ENCODE measurements around the gene PTCH1. TPM values are rescaled to one million over a fixed set of nuclear protein-coding genes. Genes with fewer than 3 reads are reported as not detected.

The PTCH1 gene
- total and polyA plus RNA-seq, 2 experiments from 2014 or later, result 36.8 to 44.1 TPM

DNA sequence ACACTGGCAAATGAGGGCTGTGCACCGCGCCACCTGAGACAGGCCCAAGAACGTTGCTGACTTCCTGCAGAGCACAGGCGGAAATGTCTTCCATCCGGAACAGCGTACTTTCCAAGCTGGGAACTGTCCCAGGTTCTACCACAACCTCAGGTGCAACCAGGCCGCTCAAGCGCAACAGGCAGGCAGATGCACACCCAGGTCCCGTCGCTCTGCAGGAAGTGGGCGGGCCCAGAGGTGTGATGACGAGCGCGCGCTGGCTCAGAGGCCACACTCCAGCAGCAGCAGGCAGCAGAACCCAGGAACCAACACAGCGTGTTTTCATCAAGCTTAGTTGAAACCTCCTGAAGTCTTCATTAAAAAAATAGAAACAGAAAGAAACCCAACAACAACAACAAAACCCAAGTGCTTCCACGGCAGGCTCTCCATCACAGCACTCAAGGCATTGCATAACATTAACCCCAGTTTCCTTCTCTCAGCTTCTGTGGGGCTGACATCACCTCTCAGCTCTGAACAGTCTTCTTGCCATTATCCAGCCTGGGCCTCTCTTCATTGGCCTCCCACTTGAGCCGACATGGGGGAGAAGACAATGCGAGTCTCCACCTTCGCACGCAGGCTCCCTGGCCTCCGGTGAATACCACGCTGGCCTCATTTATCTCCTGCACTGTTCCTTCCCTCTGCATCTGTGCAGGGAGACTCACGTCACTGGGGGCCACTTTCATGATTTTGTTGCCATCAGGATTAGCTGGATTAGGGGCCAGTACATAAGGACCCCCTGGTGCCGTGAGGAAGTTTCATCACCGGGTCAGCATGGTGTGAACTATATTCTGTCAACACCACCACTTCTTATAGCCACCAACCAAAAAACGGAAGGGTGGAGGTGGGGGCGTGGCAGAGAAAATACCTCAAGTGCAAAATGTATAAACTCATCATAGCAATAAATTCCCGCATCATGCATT, 22.1 kb downstream of the PTCH1 start:
- no peak overlapping the region for H2AFZ ChIP-seq
- DNase-seq (ENCODE audit: low spot score), result peak; percentile 42
- H3K9me3 ChIP-seq (ENCODE audit: low read depth), result no peaks in the 10 kb centered on the region
- peak overlapping the region; percentile 78 for H3K27ac ChIP-seq
- H3K36me3 ChIP-seq (replicated peaks; ENCODE audit: insufficient read depth, low read depth), result no peaks in the 10 kb centered on the region
- H4K20me1 ChIP-seq (ENCODE audit: insufficient read depth, poor library complexity, severe bottlenecking), result peaks cover 96% of the 10 kb centered on the region
- H3K79me2 ChIP-seq, result peaks cover 100% of the 10 kb centered on the region
- WGBS (ENCODE audit: low lambda C conversion rate, missing lambda C conversion rate), result 48% methylated on average over 29 of the region's 29 CpGs
- H3K4me3 ChIP-seq, result no peak overlapping the region
- H3K27me3 ChIP-seq, result no peaks in the 10 kb centered on the region
- H3K4me1 ChIP-seq (ENCODE audit: insufficient read depth), result peaks cover 62% of the 10 kb centered on the region
- H3K9me2 ChIP-seq (replicated peaks; ENCODE audit: insufficient read depth), result no peaks in the 10 kb centered on the region
- no peak for TF ChIP-seq EZH2 (IDR thresholded peaks at IDR 0.05; ENCODE audit: borderline replicate concordance)
- TF ChIP-seq, protein P1, sequence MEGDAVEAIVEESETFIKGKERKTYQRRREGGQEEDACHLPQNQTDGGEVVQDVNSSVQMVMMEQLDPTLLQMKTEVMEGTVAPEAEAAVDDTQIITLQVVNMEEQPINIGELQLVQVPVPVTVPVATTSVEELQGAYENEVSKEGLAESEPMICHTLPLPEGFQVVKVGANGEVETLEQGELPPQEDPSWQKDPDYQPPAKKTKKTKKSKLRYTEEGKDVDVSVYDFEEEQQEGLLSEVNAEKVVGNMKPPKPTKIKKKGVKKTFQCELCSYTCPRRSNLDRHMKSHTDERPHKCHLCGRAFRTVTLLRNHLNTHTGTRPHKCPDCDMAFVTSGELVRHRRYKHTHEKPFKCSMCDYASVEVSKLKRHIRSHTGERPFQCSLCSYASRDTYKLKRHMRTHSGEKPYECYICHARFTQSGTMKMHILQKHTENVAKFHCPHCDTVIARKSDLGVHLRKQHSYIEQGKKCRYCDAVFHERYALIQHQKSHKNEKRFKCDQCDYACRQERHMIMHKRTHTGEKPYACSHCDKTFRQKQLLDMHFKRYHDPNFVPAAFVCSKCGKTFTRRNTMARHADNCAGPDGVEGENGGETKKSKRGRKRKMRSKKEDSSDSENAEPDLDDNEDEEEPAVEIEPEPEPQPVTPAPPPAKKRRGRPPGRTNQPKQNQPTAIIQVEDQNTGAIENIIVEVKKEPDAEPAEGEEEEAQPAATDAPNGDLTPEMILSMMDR (IDR thresholded peaks at IDR 0.05; ENCODE audit: poor library complexity), result no peak
- TF ChIP-seq EZH2phosphoT487 (IDR thresholded peaks at IDR 0.05; ENCODE audit: low read depth, severe bottlenecking, unreplicated experiment), result no peak
- H3K4me2 ChIP-seq, result peak overlapping the region; percentile 72

DNA sequence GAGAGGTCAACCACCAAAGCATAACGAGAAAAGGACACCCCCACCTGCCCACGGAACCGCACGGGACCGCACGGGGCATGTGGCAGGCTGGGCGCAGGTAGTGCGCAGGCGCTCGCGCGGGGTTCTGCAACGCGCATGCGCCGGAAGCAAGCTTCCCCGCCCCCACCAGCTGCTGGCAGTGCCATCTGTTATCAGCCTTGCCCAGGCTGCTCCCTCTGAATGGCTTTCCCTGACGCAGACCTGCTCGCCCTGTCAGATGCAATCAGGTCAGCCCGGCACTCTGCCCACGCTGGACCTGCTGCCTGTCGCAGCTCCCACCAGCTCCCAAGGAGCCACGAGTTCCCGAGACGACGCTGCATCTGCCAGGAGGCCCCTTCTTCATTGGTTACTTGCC, 22.8 kb downstream of the PTCH1 start:
- no peak overlapping the region for H2AFZ ChIP-seq
- peaks cover 61% of the 10 kb centered on the region for H3K4me1 ChIP-seq (ENCODE audit: insufficient read depth)
- DNase-seq (ENCODE audit: low spot score), result no peak
- H3K79me2 ChIP-seq, result peaks cover 100% of the 10 kb centered on the region
- no peaks in the 10 kb centered on the region for H3K9me3 ChIP-seq (ENCODE audit: low read depth)
- WGBS (ENCODE audit: low lambda C conversion rate, missing lambda C conversion rate), result 74% methylated on average over 26 of the region's 26 CpGs
- no peaks in the 10 kb centered on the region for H3K36me3 ChIP-seq (replicated peaks; ENCODE audit: insufficient read depth, low read depth)
- peak overlapping the region; percentile 72 for H3K4me2 ChIP-seq
- H3K27me3 ChIP-seq, result no peaks in the 10 kb centered on the region
- TF ChIP-seq EZH2 (IDR thresholded peaks at IDR 0.05; ENCODE audit: borderline replicate concordance) (no peak), EZH2phosphoT487 (IDR thresholded peaks at IDR 0.05; ENCODE audit: low read depth, severe bottlenecking, unreplicated experiment) (no peak)
- TF ChIP-seq, protein P1 (IDR thresholded peaks at IDR 0.05; ENCODE audit: poor library complexity), result no peak
- H3K4me3 ChIP-seq, result no peak overlapping the region
- peaks cover 96% of the 10 kb centered on the region for H4K20me1 ChIP-seq (ENCODE audit: insufficient read depth, poor library complexity, severe bottlenecking)
- no peaks in the 10 kb centered on the region for H3K9me2 ChIP-seq (replicated peaks; ENCODE audit: insufficient read depth)
- peak overlapping the region; percentile 78 for H3K27ac ChIP-seq

DNA sequence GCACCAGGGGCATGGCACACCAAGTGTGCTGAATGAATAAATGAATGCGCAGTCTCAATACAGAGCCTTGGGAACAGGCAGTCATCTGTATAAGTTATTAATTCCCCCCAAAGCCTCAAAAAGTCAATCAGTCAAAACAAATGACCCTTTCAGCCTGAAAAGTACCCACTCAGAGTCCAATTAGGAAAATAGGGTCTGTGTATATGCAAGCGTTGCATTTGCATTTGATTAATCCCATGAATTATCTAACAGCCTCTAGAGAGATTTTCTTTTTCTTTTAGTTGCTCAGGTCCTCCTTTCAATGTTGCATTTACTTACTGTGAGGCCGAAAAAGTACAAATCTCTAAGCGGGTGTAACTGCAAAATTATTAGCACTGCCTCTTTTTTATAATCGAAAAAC, 23.4 kb downstream of the PTCH1 start:
- Histone ChIP-seq H3K4me2 (peak overlapping the region; percentile 72), H2AFZ (no peak overlapping the region)

More for the DNA sequence above, 23.4 kb downstream of the PTCH1 start:
- H3K27ac ChIP-seq, result peak overlapping the region; percentile 45
- H3K4me1 ChIP-seq (ENCODE audit: insufficient read depth), result peaks cover 61% of the 10 kb centered on the region
- 82% methylated on average over 5 of the region's 5 CpGs for WGBS (ENCODE audit: low lambda C conversion rate, missing lambda C conversion rate)
- H3K79me2 ChIP-seq, result peaks cover 100% of the 10 kb centered on the region
- H3K27me3 ChIP-seq, result no peaks in the 10 kb centered on the region
- TF ChIP-seq, protein P1 (IDR thresholded peaks at IDR 0.05; ENCODE audit: poor library complexity), result no peak
- H3K36me3 ChIP-seq (replicated peaks; ENCODE audit: insufficient read depth, low read depth), result no peaks in the 10 kb centered on the region
- peaks cover 97% of the 10 kb centered on the region for H4K20me1 ChIP-seq (ENCODE audit: insufficient read depth, poor library complexity, severe bottlenecking)
- H3K9me3 ChIP-seq (ENCODE audit: low read depth), result no peaks in the 10 kb centered on the region
- no peaks in the 10 kb centered on the region for H3K9me2 ChIP-seq (replicated peaks; ENCODE audit: insufficient read depth)
- no peak for DNase-seq (ENCODE audit: low spot score)
- no peak overlapping the region for H3K4me3 ChIP-seq

Measured in hepatocyte (in vitro differentiated cells).